Measurements from ENCODE around the gene GSTO2.
"Not testable (repeated sequence)": the region's sequence is repeated elsewhere in the genome, so short reads cannot be mapped to it uniquely, and the experiment has no call there.

GSTO2 gene

DNA sequence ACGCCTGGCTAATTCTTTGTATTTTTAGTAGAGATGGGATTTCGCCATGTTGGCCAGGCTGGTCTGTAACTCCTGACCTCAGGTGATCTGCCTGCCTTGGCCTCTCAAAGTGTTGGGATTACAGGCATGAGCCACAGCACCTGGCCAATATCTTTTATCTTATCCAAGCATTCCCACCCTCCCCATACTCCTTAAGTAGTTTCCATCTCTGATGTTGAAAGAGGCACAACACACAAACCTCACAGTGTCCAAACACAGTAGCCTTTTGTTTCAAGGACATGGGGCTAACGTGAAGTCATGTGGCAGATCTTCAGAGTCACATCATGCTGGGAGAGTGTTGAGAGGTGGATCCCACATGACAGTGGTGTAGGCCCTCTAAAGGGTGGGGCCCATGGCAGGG is 26.0 kb upstream of the GSTO2 start:
- H3K27me3 ChIP-seq (ENCODE audit: control insufficient read depth, insufficient read depth, low read length); H3K36me3 ChIP-seq (ENCODE audit: control insufficient read depth, insufficient read depth, low read length); H3K4me1 ChIP-seq (ENCODE audit: control insufficient read depth, insufficient read depth, low read length); H3K9ac ChIP-seq (ENCODE audit: low read depth, low read length); H3K4me3 ChIP-seq (ENCODE audit: low read depth, low read length); H3K9me3 ChIP-seq (ENCODE audit: control insufficient read depth, insufficient read depth, low read length): not testable (repeated sequence)

- peaks cover 4% of the 10 kb centered on the region for H3K27me3 ChIP-seq (ENCODE audit: control insufficient read depth, insufficient read depth, low read length)
- H3K4me3 ChIP-seq (ENCODE audit: low read depth, low read length), result no peak overlapping the region
- H3K4me1 ChIP-seq (ENCODE audit: control insufficient read depth, insufficient read depth, low read length), result no peaks in the 10 kb centered on the region
- no peaks in the 10 kb centered on the region for H3K36me3 ChIP-seq (ENCODE audit: control insufficient read depth, insufficient read depth, low read length)
- H3K9ac ChIP-seq (ENCODE audit: low read depth, low read length), result no peak overlapping the region
- no peaks in the 10 kb centered on the region for H3K9me3 ChIP-seq (ENCODE audit: control insufficient read depth, insufficient read depth, low read length)
These were observed 25.5 kb upstream of the GSTO2 start for GRCh38 chr10:104243512-104243911.

DNA sequence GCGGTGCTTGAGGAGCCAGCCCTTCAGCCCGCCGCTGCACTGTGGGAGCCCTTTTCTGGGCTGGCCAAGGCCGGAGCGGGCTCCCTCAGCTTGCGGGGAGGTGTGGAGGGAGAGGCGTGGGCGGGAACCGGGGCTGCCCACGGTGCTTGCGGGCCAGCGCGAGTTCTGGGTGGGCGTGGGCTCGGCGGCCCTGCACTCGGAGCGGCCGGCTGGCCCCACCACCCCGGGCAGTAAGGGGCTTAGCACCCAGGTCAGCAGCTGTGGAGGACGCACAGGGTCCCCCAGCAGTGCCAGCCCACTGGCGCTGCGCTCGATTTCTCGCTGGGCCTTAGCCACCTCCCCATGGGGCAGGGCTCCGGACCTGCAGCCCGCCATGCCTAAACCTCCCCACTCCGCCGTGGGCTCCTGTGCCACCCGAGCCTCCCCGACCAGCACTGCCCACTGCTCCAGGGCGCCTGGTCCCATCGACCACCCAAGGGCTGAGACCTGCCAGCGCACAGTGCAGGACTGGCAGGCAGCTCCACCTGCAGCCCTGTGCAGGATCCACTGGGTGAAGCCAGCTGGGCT is 23.8 kb upstream of the GSTO2 start:
- H3K9ac ChIP-seq (ENCODE audit: low read depth, low read length), result no peak overlapping the region
- H3K27me3 ChIP-seq (ENCODE audit: control insufficient read depth, insufficient read depth, low read length), result no peaks in the 10 kb centered on the region
- no peak overlapping the region for H3K4me3 ChIP-seq (ENCODE audit: low read depth, low read length)
- H3K4me1 ChIP-seq (ENCODE audit: control insufficient read depth, insufficient read depth, low read length), result no peaks in the 10 kb centered on the region
- no peaks in the 10 kb centered on the region for H3K9me3 ChIP-seq (ENCODE audit: control insufficient read depth, insufficient read depth, low read length)
- no peaks in the 10 kb centered on the region for H3K36me3 ChIP-seq (ENCODE audit: control insufficient read depth, insufficient read depth, low read length)

- H3K36me3 ChIP-seq (ENCODE audit: control insufficient read depth, insufficient read depth, low read length), result no peaks in the 10 kb centered on the region
- H3K4me1 ChIP-seq (ENCODE audit: control insufficient read depth, insufficient read depth, low read length), result peaks cover 6% of the 10 kb centered on the region
- no peak overlapping the region for H3K9ac ChIP-seq (ENCODE audit: low read depth, low read length)
- H3K27me3 ChIP-seq (ENCODE audit: control insufficient read depth, insufficient read depth, low read length), result no peaks in the 10 kb centered on the region
- no peaks in the 10 kb centered on the region for H3K9me3 ChIP-seq (ENCODE audit: control insufficient read depth, insufficient read depth, low read length)
- no peak overlapping the region for H3K4me3 ChIP-seq (ENCODE audit: low read depth, low read length)
These were observed 22.0 kb upstream of the GSTO2 start for GRCh38 chr10:104246976-104247375.

DNA sequence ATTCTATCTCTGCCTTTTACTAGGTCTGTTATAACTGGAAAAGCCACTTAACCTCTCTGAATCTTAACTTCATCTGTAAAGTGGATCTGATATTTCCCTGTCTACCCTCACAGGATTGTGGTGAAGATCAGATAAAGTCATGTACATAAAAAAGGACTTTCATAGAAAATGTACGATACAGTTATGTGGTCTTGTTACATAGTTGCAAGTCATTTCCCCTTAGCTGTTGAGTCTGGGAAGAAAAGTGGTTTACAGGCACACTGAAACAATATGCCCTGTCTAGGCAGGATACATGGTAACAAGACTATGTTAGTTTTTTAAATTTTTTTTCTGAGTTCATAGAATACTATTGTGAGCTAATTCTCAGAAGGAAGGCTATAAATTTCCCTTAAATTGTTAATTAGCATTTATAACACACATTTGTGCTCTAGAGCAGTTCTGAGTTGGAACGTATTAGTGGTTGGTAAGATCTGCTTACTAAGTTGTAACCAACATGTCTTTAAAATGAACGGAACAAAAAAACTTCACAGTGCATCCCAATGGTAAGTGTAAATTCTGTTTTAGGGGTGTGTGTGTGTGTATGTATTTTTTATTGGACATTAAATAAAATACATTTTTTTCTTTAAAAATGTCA is 21.4 kb upstream of the GSTO2 start:
- H3K27me3 ChIP-seq (ENCODE audit: control insufficient read depth, insufficient read depth, low read length), result no peaks in the 10 kb centered on the region
- no peak overlapping the region for H3K4me3 ChIP-seq (ENCODE audit: low read depth, low read length)
- H3K9ac ChIP-seq (ENCODE audit: low read depth, low read length), result no peak overlapping the region
- H3K9me3 ChIP-seq (ENCODE audit: control insufficient read depth, insufficient read depth, low read length), result no peaks in the 10 kb centered on the region
- peaks cover 9% of the 10 kb centered on the region for H3K4me1 ChIP-seq (ENCODE audit: control insufficient read depth, insufficient read depth, low read length)
- no peaks in the 10 kb centered on the region for H3K36me3 ChIP-seq (ENCODE audit: control insufficient read depth, insufficient read depth, low read length)

DNA sequence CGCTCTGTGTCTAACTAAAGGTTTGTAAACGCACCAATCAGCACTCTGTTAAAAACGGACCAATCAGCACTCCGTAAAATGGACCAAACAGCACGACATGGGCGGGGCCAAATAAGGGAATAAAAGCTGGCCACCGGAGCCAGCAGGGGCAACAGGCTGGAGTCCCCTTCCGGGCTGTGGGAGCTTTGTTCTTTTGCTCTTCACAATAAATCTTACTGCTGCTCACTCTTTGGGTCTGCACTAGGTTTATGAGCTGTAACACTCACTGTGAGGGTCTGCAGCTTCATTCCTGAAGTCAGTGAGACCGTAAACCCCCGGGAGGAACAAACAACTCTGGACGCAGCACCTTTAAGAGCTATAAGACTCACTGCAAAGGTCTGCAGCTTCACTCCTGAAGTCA is 20.1 kb upstream of the GSTO2 start:
- not testable (repeated sequence) for H3K4me3 ChIP-seq (ENCODE audit: low read depth, low read length); H3K27me3 ChIP-seq (ENCODE audit: control insufficient read depth, insufficient read depth, low read length); H3K9me3 ChIP-seq (ENCODE audit: control insufficient read depth, insufficient read depth, low read length); H3K9ac ChIP-seq (ENCODE audit: low read depth, low read length); H3K36me3 ChIP-seq (ENCODE audit: control insufficient read depth, insufficient read depth, low read length)
- H3K4me1 ChIP-seq (ENCODE audit: control insufficient read depth, insufficient read depth, low read length), result peaks cover 14% of the 10 kb centered on the region

DNA sequence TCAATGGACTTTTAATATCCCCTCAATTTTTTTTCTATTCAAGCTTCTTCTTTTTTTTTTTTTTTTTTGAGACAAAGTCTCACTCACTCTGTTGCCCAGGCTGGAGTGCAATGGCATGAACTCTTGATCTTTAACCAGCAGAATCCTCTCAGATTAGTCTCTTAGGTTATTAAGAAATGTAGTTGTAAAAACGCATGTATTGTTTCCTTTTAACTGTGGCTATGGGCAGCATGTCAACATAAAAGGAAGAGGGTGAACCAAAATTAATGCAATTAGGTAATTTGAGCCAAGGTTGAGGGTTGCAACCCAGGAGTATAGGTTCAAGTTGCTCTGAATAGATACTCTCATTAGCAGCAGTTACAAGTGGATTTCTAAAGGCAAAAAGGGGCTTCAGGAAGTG is 18.6 kb upstream of the GSTO2 start:
- Histone ChIP-seq H3K9ac (ENCODE audit: low read depth, low read length) (no peak overlapping the region), H3K4me3 (ENCODE audit: low read depth, low read length) (no peak overlapping the region), H3K36me3 (ENCODE audit: control insufficient read depth, insufficient read depth, low read length) (no peaks in the 10 kb centered on the region), H3K27me3 (ENCODE audit: control insufficient read depth, insufficient read depth, low read length) (no peaks in the 10 kb centered on the region), H3K4me1 (ENCODE audit: control insufficient read depth, insufficient read depth, low read length) (peaks cover 14% of the 10 kb centered on the region), H3K9me3 (ENCODE audit: control insufficient read depth, insufficient read depth, low read length) (no peaks in the 10 kb centered on the region)

GRCh38 chr10:104251443-104251842 is 17.5 kb upstream of the GSTO2 start:
- Histone ChIP-seq H3K9me3 (ENCODE audit: control insufficient read depth, insufficient read depth, low read length) (no peaks in the 10 kb centered on the region), H3K4me1 (ENCODE audit: control insufficient read depth, insufficient read depth, low read length) (peaks cover 20% of the 10 kb centered on the region), H3K9ac (ENCODE audit: low read depth, low read length) (no peak overlapping the region), H3K36me3 (ENCODE audit: control insufficient read depth, insufficient read depth, low read length) (no peaks in the 10 kb centered on the region), H3K4me3 (ENCODE audit: low read depth, low read length) (no peak overlapping the region), H3K27me3 (ENCODE audit: control insufficient read depth, insufficient read depth, low read length) (peaks cover 4% of the 10 kb centered on the region)

- Histone ChIP-seq H3K9me3 (ENCODE audit: control insufficient read depth, insufficient read depth, low read length) (no peaks in the 10 kb centered on the region), H3K4me3 (ENCODE audit: low read depth, low read length) (no peak overlapping the region), H3K36me3 (ENCODE audit: control insufficient read depth, insufficient read depth, low read length) (no peaks in the 10 kb centered on the region), H3K9ac (ENCODE audit: low read depth, low read length) (no peak overlapping the region), H3K27me3 (ENCODE audit: control insufficient read depth, insufficient read depth, low read length) (peaks cover 4% of the 10 kb centered on the region), H3K4me1 (ENCODE audit: control insufficient read depth, insufficient read depth, low read length) (peaks cover 22% of the 10 kb centered on the region)
These were observed 16.6 kb upstream of the GSTO2 start for GRCh38 chr10:104252368-104252767.

DNA sequence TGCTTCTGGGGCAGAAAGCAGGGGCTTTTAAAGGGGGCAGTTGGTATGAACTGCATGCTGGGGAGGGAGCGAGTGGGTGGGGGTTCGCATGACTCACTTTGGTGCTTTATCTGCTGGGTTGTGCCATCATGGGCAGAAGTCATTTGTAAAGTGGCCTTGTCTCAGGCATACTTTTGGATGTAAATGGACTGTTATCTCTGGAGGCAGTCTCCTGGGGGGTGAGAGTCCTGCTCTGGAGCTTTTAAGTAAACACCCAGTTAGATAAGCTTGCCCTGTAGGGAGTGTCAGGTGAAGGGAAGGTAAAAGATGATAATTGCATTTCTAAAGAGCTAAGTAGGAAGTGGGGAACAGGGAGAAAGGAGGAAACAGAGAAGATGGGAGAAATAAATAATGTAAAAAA is 15.9 kb upstream of the GSTO2 start:
- no peak overlapping the region for H3K9ac ChIP-seq (ENCODE audit: low read depth, low read length)
- H3K4me1 ChIP-seq (ENCODE audit: control insufficient read depth, insufficient read depth, low read length), result peaks cover 22% of the 10 kb centered on the region
- H3K9me3 ChIP-seq (ENCODE audit: control insufficient read depth, insufficient read depth, low read length), result no peaks in the 10 kb centered on the region
- H3K27me3 ChIP-seq (ENCODE audit: control insufficient read depth, insufficient read depth, low read length), result peaks cover 4% of the 10 kb centered on the region
- H3K4me3 ChIP-seq (ENCODE audit: low read depth, low read length), result no peak overlapping the region
- no peaks in the 10 kb centered on the region for H3K36me3 ChIP-seq (ENCODE audit: control insufficient read depth, insufficient read depth, low read length)

DNA sequence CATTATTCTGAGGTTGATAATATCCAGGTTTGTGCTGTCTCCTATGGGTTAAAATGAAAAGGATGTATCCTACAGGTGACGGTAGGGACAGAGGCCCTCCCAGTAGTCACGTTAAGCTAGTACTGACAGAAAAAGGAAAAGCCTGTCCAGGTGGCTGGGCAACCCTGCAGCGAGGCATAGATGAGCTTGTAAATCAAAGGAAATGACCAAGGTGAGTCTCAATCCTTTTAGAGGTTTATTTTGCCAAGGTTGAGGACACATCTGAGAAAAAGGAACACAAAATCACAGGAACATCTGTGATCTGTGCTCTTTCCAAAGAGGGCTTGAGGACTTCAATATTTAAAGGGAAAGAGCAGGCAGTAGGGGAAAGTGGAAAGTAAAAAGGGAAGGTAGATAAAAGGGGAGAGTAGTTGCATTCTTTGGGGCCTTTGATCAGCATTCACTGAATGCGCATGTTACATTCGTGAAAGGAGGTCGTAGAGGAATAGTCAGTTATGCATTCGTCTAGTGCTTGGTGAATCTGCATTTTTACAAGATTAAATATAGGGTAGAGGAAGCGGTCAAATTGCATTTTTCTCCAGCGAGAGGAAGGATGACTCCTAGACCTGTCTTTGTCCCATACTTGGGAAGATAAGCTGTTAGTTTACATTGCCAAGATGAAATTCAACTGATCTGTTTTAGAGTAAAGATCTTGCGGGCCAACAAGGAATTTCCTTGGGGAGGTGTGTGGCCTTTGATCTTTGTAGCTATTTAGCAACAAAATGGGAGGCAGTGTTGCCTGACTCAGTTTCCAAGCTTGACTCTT is 15.2 kb upstream of the GSTO2 start:
- peaks cover 4% of the 10 kb centered on the region for H3K27me3 ChIP-seq (ENCODE audit: control insufficient read depth, insufficient read depth, low read length)
- H3K4me1 ChIP-seq (ENCODE audit: control insufficient read depth, insufficient read depth, low read length), result peaks cover 22% of the 10 kb centered on the region
- no peaks in the 10 kb centered on the region for H3K36me3 ChIP-seq (ENCODE audit: control insufficient read depth, insufficient read depth, low read length)
- H3K9ac ChIP-seq (ENCODE audit: low read depth, low read length), result peak overlapping the region; percentile 39
- peak overlapping the region; percentile 72 for H3K4me3 ChIP-seq (ENCODE audit: low read depth, low read length)
- H3K9me3 ChIP-seq (ENCODE audit: control insufficient read depth, insufficient read depth, low read length), result no peaks in the 10 kb centered on the region
